Measurements from ENCODE around the gene MID1. TPM values are rescaled to one million over a fixed set of nuclear protein-coding genes. Genes with fewer than 3 reads are reported as not detected.

The MID1 gene
- total RNA-seq, 2 experiments from 2014 or later = 0.19 TPM; not detected in 1

GRCh38 chrX:10622197-10622596, 1.8 kb upstream of the MID1 start:
- Histone ChIP-seq H3K27me3 (ENCODE audit: control insufficient read depth in 1 of 2, insufficient read depth in 2 of 2, low read length in 2 of 2) (peaks cover 5 to 20% of the 10 kb centered on the region in 2 experiments), H3K4me3 (ENCODE audit: low read length) (no peak overlapping the region), H3K9me3 (ENCODE audit: control insufficient read depth in 1 of 2, insufficient read depth in 1 of 2, low read length in 2 of 2) (no peaks in the 10 kb centered on the region), H3K27ac (ENCODE audit: low read depth in 1 of 2, low read length in 2 of 2) (no peak overlapping the region), H3K36me3 (ENCODE audit: insufficient read depth, low read length) (no peaks in the 10 kb centered on the region), H3K4me1 (ENCODE audit: insufficient read depth, low read length) (peaks cover 5% of the 10 kb centered on the region)
- Mint-ChIP-seq H3K9me3 (no peaks in the 10 kb centered on the region), H3K27me3 (peaks cover 46% of the 10 kb centered on the region), H3K27ac (no peak overlapping the region), H3K36me3 (ENCODE audit: low read depth) (no peaks in the 10 kb centered on the region), H3K4me3 (no peak overlapping the region), H3K4me1 (ENCODE audit: low read depth) (peaks cover 14% of the 10 kb centered on the region)
- ATAC-seq (ENCODE audit: poor library complexity) = no peak
- ChIA-PET POLR2A (no interaction called here), CTCF (no interaction called here)
- DNase-seq = no peak
- intact Hi-C loops (cut with DNase I, micrococcal nuclease) = no loop called here
- TF ChIP-seq CTCF (IDR thresholded peaks at IDR 0.05) = no peak

- Mint-ChIP-seq H3K9me3 (no peaks in the 10 kb centered on the region), H3K4me1 (ENCODE audit: low read depth) (peaks cover 14% of the 10 kb centered on the region), H3K4me3 (peak overlapping the region; percentile 42), H3K27ac (no peak overlapping the region), H3K27me3 (peaks cover 50% of the 10 kb centered on the region), H3K36me3 (ENCODE audit: low read depth) (no peaks in the 10 kb centered on the region)
- peak overlapping the region; percentile 34 for H3K4me3 ChIP-seq (ENCODE audit: low read length)
- CTCF ChIA-PET = no interaction called here
- TF ChIP-seq CTCF (IDR thresholded peaks at IDR 0.05) = no peak
- H3K27me3 ChIP-seq (ENCODE audit: control insufficient read depth in 1 of 2, insufficient read depth in 2 of 2, low read length in 2 of 2) = peaks cover 5 to 20% of the 10 kb centered on the region in 2 experiments
- peaks cover 5% of the 10 kb centered on the region for H3K4me1 ChIP-seq (ENCODE audit: insufficient read depth, low read length)
- ATAC-seq (ENCODE audit: poor library complexity) (no peak), DNase-seq (no peak)
- intact Hi-C loops (cut with DNase I, micrococcal nuclease) = no loop called here
- H3K9me3 ChIP-seq (ENCODE audit: control insufficient read depth in 1 of 2, insufficient read depth in 1 of 2, low read length in 2 of 2) = no peaks in the 10 kb centered on the region
- no peaks in the 10 kb centered on the region for H3K36me3 ChIP-seq (ENCODE audit: insufficient read depth, low read length)
- POLR2A ChIA-PET = interaction anchor here (0.5 kb wide), 1 partner anchor 169 kb away, joined by 3 read pairs; no protein-coding TSS in a partner anchor
- H3K27ac ChIP-seq (ENCODE audit: low read depth in 1 of 2, low read length in 2 of 2) = no peak overlapping the region
These were observed 849 bp downstream of the MID1 start for GRCh38 chrX:10619425-10620046.

- H3K4me1 Mint-ChIP-seq (ENCODE audit: low read depth) = peaks cover 14% of the 10 kb centered on the region
- TF ChIP-seq CTCF (IDR thresholded peaks at IDR 0.05) = no peak
- peaks cover 52% of the 10 kb centered on the region for H3K27me3 Mint-ChIP-seq
- ChIA-PET CTCF (no interaction called here), POLR2A (interaction anchor here (0.5 kb wide), 1 partner anchor 170 kb away, joined by 3 read pairs; no protein-coding TSS in a partner anchor)
- H3K9me3 Mint-ChIP-seq = no peaks in the 10 kb centered on the region
- ATAC-seq (ENCODE audit: poor library complexity) = no peak
- intact Hi-C loops (cut with DNase I, micrococcal nuclease) = no loop called here
- no peak overlapping the region for H3K4me3 Mint-ChIP-seq
- no peaks in the 10 kb centered on the region for H3K9me3 ChIP-seq (ENCODE audit: control insufficient read depth in 1 of 2, insufficient read depth in 1 of 2, low read length in 2 of 2)
- peaks cover 5 to 25% of the 10 kb centered on the region in 2 experiments for H3K27me3 ChIP-seq (ENCODE audit: control insufficient read depth in 1 of 2, insufficient read depth in 2 of 2, low read length in 2 of 2)
- H3K36me3 Mint-ChIP-seq (ENCODE audit: low read depth) = no peaks in the 10 kb centered on the region
- H3K27ac ChIP-seq (ENCODE audit: low read depth in 1 of 2, low read length in 2 of 2) = no peak overlapping the region
- no peak overlapping the region for H3K4me3 ChIP-seq (ENCODE audit: low read length)
- no peaks in the 10 kb centered on the region for H3K36me3 ChIP-seq (ENCODE audit: insufficient read depth, low read length)
- H3K27ac Mint-ChIP-seq = no peak overlapping the region
- H3K4me1 ChIP-seq (ENCODE audit: insufficient read depth, low read length) = peaks cover 5% of the 10 kb centered on the region
- no peak for DNase-seq
These were observed 1.4 kb downstream of the MID1 start for GRCh38 chrX:10618961-10619360.

Measured in CD4-positive, alpha-beta T cell (primary cell).